ENCODE measurements around the gene DISC1.

The DISC1 gene

GRCh38 chr1:231867607-231868006 is 241.0 kb downstream of the DISC1 start:
- TF ChIP-seq CTCF (IDR thresholded peaks at IDR 0.05; ENCODE audit: low read length) (no peak), EZH2 (IDR thresholded peaks at IDR 0.05; ENCODE audit: borderline replicate concordance, low read length) (no peak)
- H3K4me3 ChIP-seq (ENCODE audit: low read depth, low read length, poor library complexity, severe bottlenecking) = no peak overlapping the region

GRCh38 chr1:231869364-231869763 is 242.8 kb downstream of the DISC1 start:
- no peaks in the 10 kb centered on the region for H3K27me3 ChIP-seq (ENCODE audit: insufficient read depth, low read length)
- no peaks in the 10 kb centered on the region for H4K20me1 ChIP-seq (ENCODE audit: insufficient read depth, low read length)
- H3K4me2 ChIP-seq (ENCODE audit: low read length) = no peak overlapping the region
- no peak overlapping the region for H2AFZ ChIP-seq (ENCODE audit: low read length)
- no peak overlapping the region for H3K27ac ChIP-seq (ENCODE audit: low read depth, low read length, poor library complexity, severe bottlenecking)
- no peak overlapping the region for H3K4me3 ChIP-seq (ENCODE audit: low read depth, low read length, poor library complexity, severe bottlenecking)
- H3K36me3 ChIP-seq (ENCODE audit: insufficient read depth, low read length) = no peaks in the 10 kb centered on the region
- TF ChIP-seq CTCF (IDR thresholded peaks at IDR 0.05; ENCODE audit: low read length) = no peak
- no peaks in the 10 kb centered on the region for H3K79me2 ChIP-seq (ENCODE audit: insufficient read depth, low read length)
- H3K9me3 ChIP-seq (ENCODE audit: low read length) = no peaks in the 10 kb centered on the region
- H3K9me2 ChIP-seq (ENCODE audit: low read depth, low read length) = no peaks in the 10 kb centered on the region
- no peak overlapping the region for H3K9ac ChIP-seq (ENCODE audit: low read length)
- no peaks in the 10 kb centered on the region for H3F3A ChIP-seq (ENCODE audit: insufficient read depth, low read length)
- no peaks in the 10 kb centered on the region for H3K4me1 ChIP-seq (ENCODE audit: insufficient read depth, low read length, severe bottlenecking)

More at GRCh38 chr1:231867607-231868006, 241.0 kb downstream of the DISC1 start:
- no peaks in the 10 kb centered on the region for H3K79me2 ChIP-seq (ENCODE audit: insufficient read depth, low read length)
- H3K9ac ChIP-seq (ENCODE audit: low read length) = no peak overlapping the region
- H3K27ac ChIP-seq (ENCODE audit: low read depth, low read length, poor library complexity, severe bottlenecking) = no peak overlapping the region
- no peaks in the 10 kb centered on the region for H3K4me1 ChIP-seq (ENCODE audit: insufficient read depth, low read length, severe bottlenecking)
- H3K9me3 ChIP-seq (ENCODE audit: low read length) = no peaks in the 10 kb centered on the region
- no peaks in the 10 kb centered on the region for H3K9me2 ChIP-seq (ENCODE audit: low read depth, low read length)
- no peaks in the 10 kb centered on the region for H3K27me3 ChIP-seq (ENCODE audit: insufficient read depth, low read length)
- H2AFZ ChIP-seq (ENCODE audit: low read length) = no peak overlapping the region
- no peaks in the 10 kb centered on the region for H3F3A ChIP-seq (ENCODE audit: insufficient read depth, low read length)
- no peaks in the 10 kb centered on the region for H3K36me3 ChIP-seq (ENCODE audit: insufficient read depth, low read length)
- H4K20me1 ChIP-seq (ENCODE audit: insufficient read depth, low read length) = no peaks in the 10 kb centered on the region
- no peak overlapping the region for H3K4me2 ChIP-seq (ENCODE audit: low read length)

- TF ChIP-seq EZH2 (IDR thresholded peaks at IDR 0.05; ENCODE audit: borderline replicate concordance, low read length) (no peak), CTCF (IDR thresholded peaks at IDR 0.05; ENCODE audit: low read length) (no peak)
- Histone ChIP-seq H3K27me3 (ENCODE audit: insufficient read depth, low read length) (no peaks in the 10 kb centered on the region), H3F3A (ENCODE audit: insufficient read depth, low read length) (no peaks in the 10 kb centered on the region), H3K27ac (ENCODE audit: low read depth, low read length, poor library complexity, severe bottlenecking) (no peak overlapping the region), H3K4me2 (ENCODE audit: low read length) (no peak overlapping the region), H3K36me3 (ENCODE audit: insufficient read depth, low read length) (no peaks in the 10 kb centered on the region), H3K79me2 (ENCODE audit: insufficient read depth, low read length) (no peaks in the 10 kb centered on the region), H2AFZ (ENCODE audit: low read length) (no peak overlapping the region), H3K4me3 (ENCODE audit: low read depth, low read length, poor library complexity, severe bottlenecking) (no peak overlapping the region), H3K9ac (ENCODE audit: low read length) (no peak overlapping the region), H3K9me2 (ENCODE audit: low read depth, low read length) (no peaks in the 10 kb centered on the region), H3K9me3 (ENCODE audit: low read length) (no peaks in the 10 kb centered on the region), H4K20me1 (ENCODE audit: insufficient read depth, low read length) (no peaks in the 10 kb centered on the region), H3K4me1 (ENCODE audit: insufficient read depth, low read length, severe bottlenecking) (no peaks in the 10 kb centered on the region)
Observed at GRCh38 chr1:231871471-231871870, 244.9 kb downstream of the DISC1 start.

Measured in OCI-LY1 (cell line).